Gastroesophageal sphincter (tissue), 3 donors: ENCODE data around the gene SDC4.

ENCODE experiments used
- CTCF ChIP-seq, 4 experiments: fragments of 200-600 bp in 2 of 4; fragments of 450-650 bp in 2 of 4; sonication (generic) in 1 of 4; IDR thresholded peaks; one replicate each; pipeline ENCODE4 v1.5.1; 2017 to 2019; ENCODE audit warnings: antibody characterized with exemption in 4 of 4, mild to moderate bottlenecking in 2 of 4, moderate library complexity in 2 of 4
- EP300 ChIP-seq: sonication (generic); formaldehyde crosslinking; IDR thresholded peaks from one replicate; pipeline ENCODE4 v1.6.1; 2017; ENCODE audit warnings: antibody characterized with exemption, mild to moderate bottlenecking

GRCh38 chr20:45370571-45371160 is 22.4 kb upstream of the SDC4 start:
- TF ChIP-seq CTCF (IDR thresholded peaks at IDR 0.05), result no peak
- TF ChIP-seq EP300, result no peak
